IPS-NIHi7 (cell line): ENCODE data around the gene LIMK2.
"Not testable (repeated sequence)": the region's sequence is repeated elsewhere in the genome, so short reads cannot be mapped to it uniquely, and the experiment has no call there.

Experiments
- DNase-seq: peaks from one replicate; pipeline ENCODE4 v3.0.0; 2012; ENCODE audit warnings: mixed read lengths; ENCODE audit errors: extremely low spot score

Gene LIMK2

DNA sequence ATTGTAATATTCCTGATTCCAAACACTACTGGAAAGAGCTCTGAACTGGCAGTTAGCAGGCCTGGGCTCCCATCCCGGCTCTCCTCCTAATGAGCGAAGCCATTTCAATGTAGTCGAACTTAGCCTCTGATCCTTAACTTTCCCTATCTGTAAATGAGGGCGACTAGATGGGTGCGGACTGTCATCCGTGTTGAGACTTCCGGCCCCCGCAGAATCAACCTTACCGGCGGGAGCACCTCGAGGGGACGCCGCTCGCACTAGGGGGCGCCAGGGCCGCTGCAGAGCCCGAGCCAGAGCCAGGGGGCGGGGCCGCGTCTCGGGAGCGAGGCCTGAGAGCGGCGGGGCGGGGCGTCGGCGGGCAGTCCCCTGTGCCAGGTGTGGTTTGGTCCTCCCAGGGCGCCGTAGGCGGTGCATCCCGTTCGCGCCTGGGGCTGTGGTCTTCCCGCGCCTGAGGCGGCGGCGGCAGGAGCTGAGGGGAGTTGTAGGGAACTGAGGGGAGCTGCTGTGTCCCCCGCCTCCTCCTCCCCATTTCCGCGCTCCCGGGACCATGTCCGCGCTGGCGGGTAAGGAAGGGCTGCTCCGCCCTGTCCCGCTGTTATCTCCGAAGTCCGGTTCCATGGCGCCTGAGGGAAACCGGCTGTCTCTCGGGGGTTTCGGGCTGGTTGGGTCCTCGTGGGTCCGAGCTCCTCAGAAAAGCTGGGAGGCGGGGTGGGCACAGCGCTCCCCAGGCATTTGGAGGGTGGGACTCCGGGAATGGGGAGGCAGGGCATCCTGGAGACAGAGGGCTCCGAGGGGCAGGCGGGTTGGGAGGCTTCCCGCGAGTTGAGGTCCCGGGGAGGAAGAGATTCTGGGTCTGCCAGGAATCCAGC, at the start of gene LIMK2:
Gene LIMK2, plus strand, starts transcription at position 437 of the 869 bp plus-strand sequence. Its CDS starts 111 bp downstream, at position 548.
- peak; percentile 100 for DNase-seq

DNA sequence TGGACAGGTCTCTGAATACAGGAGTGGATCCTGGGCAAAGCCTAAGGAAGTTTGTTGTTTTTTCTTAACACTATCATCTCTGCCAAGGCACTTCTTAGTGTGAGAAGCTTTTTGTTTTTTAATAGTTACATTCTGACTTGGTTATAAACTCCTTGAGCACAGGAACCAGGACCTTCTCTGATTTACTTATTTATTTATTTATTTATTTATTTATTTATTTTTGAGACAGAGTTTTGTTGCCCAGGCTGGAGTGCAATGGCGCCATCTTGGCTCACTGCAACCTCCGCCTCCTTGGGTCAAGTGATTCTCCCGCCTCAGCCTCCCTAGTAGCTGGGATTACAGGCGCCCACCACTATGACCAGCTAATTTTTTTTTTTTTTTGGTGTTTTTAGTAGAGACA, 41.1 kb upstream of the LIMK2 start:
- no peak for DNase-seq

DNA sequence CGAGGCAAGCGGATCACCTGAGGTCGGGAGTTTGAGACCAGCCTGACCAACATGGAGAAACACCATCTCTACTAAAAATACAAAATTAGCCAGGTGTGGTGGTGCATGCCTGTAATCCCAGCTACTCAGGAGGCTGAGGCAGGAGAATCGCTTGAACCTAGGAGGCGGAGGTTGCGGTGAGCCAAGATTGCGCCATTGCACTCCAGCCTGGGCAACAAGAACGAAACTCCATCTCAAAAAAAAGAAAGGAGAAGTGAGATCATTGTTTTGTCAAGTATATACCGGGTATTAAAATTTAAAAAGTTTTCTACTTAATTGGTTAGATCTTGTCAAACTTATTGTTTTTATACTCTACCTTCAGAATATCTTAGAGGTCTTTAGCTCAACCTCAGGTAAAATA, 40.4 kb upstream of the LIMK2 start:
- not testable (repeated sequence) for DNase-seq

- DNase-seq, result no peak
These were observed 38.5 kb upstream of the LIMK2 start for GRCh38 chr22:31173386-31174145.

- no peak for DNase-seq
These were observed 35.2 kb upstream of the LIMK2 start for GRCh38 chr22:31176923-31177322.

GRCh38 chr22:31177420-31178162, 34.5 kb upstream of the LIMK2 start:
- no peak for DNase-seq

- no peak for DNase-seq
These were observed 33.2 kb upstream of the LIMK2 start for GRCh38 chr22:31178859-31179258.

GRCh38 chr22:31179345-31179744, 32.8 kb upstream of the LIMK2 start:
- DNase-seq, result no peak

GRCh38 chr22:31184015-31184414, 28.1 kb upstream of the LIMK2 start:
- no peak for DNase-seq

DNA sequence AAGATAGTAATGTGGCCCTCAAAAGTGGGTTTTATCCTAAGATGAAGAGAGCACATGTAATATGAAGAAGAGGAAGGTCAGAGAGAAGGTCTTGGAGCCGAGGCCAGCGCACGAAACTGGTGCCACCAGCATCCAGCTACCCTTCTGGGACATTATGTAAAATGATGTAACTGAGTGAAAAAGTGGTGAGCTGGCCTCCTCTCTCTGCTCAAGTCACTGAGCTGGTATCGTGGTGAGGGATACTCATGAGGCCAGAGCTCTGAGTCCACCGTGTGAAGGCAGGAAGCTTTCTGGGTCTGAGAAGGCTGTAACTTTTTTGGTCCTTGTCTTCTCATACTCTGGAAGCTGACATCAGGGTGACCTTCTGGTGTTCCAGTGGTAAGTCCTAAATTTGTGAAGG, 27.0 kb upstream of the LIMK2 start:
- no peak for DNase-seq

DNA sequence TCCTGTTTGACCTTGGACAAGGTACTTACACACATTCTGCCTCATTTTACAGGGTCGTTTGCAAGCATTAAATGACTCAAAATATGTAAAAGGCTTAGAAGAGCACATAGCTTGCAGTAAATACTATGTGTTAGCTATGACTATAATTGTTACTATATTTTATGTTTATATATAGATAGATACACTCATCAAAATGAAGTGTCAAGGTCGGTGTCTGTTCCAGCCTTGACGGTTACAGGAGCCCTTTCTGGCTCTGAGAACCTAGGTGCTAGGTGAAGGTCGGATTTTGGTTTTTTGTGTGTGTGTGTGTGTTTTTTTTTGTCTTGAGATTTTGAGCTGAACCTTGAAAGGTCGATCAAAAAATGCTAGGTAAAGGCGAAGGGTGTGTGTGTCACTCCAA, 24.5 kb upstream of the LIMK2 start:
- no peak for DNase-seq

GRCh38 chr22:31192513-31192912, 19.6 kb upstream of the LIMK2 start:
- DNase-seq, result no peak

DNA sequence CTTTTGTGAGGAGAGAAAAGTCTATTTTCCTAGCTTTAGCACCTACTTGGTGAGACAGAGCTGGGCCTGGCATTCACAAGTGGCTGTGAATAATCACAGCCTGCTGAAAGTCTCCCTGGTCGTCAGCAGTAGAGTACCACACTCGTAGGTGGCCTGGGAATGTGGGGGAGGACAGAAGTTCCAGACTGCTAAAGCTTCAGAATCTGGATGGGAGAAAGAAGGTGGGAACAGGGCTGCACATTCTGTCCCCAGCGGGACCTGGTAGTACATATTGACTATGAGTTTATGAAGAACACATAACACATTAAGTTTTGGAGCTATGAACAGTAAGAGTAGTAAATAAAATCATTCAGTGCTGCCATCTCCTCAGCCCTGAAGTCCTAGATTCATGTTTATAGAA, 19.0 kb upstream of the LIMK2 start:
- no peak for DNase-seq

- not testable (repeated sequence) for DNase-seq
These were observed 17.4 kb upstream of the LIMK2 start for GRCh38 chr22:31194681-31195080.

DNA sequence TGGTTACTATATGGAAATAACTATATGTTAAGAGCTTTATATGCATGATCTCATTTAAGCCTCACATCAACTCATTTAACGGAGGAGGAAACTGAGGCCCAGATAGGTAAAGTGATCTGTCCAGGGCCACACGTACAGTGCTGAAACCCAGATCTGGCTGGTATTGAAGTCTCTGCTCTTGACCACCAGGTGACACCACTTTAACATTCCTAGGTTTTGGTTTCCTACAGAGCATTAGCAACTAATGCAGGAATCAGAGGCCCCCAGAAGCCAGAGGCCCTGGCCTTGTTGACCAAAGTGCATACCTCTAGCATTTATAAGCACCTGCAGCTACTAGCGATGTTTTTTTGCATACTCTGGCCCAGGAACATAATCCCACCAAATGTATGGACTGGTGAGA, 12.9 kb upstream of the LIMK2 start:
- DNase-seq, result peak; percentile 42

- DNase-seq, result not testable (repeated sequence)
These were observed 7.6 kb upstream of the LIMK2 start for GRCh38 chr22:31204352-31204984.

GRCh38 chr22:31205059-31205458, 7.0 kb upstream of the LIMK2 start:
- DNase-seq, result not testable (repeated sequence)

DNA sequence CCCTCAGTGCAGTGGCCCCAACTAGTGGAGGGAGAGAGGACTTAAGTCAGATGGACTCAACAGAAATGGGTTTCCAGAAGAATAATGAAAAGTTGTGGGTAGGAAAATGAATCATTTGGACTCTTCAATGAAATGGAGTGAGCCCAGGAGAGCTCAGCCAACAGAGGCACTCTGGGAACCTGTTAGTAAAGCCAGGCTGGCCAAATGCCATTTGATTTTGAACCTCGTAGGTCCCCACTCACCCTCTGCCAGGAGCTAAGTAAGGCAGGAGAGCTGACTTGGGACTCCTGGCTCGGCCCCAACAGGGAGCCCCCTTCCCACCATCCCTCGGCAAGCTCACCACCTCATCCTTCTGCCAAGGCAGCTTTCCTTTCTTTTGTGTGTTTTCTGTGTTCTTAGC, 5.6 kb upstream of the LIMK2 start:
- DNase-seq, result not testable (repeated sequence)

GRCh38 chr22:31206896-31207687, 5.0 kb upstream of the LIMK2 start:
- DNase-seq, result no peak

DNA sequence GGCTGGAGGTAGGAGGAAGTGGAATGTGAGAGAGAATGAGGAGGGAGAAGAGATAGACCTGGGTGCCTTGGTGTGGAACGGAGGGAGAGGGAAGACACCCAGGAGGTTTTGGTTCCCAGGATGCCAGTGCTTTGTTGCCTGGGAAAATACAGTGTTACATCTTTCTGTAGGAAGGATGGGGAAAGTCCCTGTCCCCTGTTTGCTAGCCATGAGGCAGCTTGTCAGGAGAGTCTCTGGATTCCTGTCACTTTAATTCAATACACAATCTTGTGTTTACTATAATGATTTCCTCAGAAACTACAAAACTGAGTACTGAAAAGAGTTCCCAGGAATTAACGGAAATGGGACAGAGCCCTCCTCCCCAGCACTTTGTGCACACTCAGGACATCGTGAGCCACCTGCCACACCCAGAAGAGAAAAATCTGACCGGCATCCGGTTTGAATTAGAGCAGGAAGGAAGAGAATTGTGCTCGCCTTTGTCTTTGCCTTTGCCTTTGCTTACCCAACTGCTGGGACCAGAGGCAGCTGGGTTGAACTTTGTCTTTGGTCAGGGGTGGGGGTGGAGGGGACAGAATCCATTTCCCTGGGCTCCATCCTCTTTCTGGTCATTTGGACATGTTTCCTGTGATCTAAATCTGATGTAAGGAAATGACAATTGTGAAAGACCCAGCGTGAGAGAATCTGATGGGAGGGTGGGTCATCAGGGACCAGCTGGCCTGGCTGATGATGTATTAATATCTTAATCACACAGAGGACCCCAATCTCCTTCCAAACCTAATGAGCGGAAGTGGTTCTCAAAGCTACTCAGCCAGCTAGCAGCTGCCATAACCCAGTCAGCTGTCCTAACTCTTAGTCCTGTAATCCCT, 1.3 kb upstream of the LIMK2 start:
- no peak for DNase-seq
